DOHH2 (cell line): Measurements from ENCODE around the gene ARL2BP.

Source experiments
- H3F3A ChIP-seq: fragments of 200-600 bp; sonication (generic), shearing (Covaris generic); 2 replicates; pipeline ENCODE4 v1.6.0; 2016; ENCODE audit warnings: antibody characterized with exemption, mild to moderate bottlenecking; ENCODE audit not compliant: control insufficient read depth, insufficient read depth
- H3K27ac ChIP-seq: fragments of 200-600 bp; sonication (generic); 2 replicates; pipeline ENCODE4 v1.5.1; 2014; ENCODE audit warnings: low read depth, mild to moderate bottlenecking, low read length, moderate library complexity
- H3K27me3 ChIP-seq: fragments of 200-600 bp; sonication (generic); 2 replicates; pipeline ENCODE4 v1.6.1; 2014; ENCODE audit warnings: mild to moderate bottlenecking, low read length, mixed read lengths; ENCODE audit not compliant: control insufficient read depth
- H3K36me3 ChIP-seq: fragments of 200-600 bp; sonication (generic); 2 replicates; pipeline ENCODE4 v1.6.1; 2014; ENCODE audit warnings: mild to moderate bottlenecking, low read length, moderate library complexity, mixed read lengths; ENCODE audit not compliant: control insufficient read depth
- H3K4me1 ChIP-seq: fragments of 200-600 bp; sonication (generic); 2 replicates; pipeline ENCODE4 v1.6.1; 2014; ENCODE audit warnings: mild to moderate bottlenecking, low read length, mixed read lengths; ENCODE audit not compliant: control insufficient read depth
- H3K4me2 ChIP-seq: fragments of 200-600 bp; sonication (generic); 2 replicates; pipeline ENCODE4 v1.6.0; 2014; ENCODE audit warnings: mild to moderate bottlenecking, low read length, moderate library complexity
- H3K4me3 ChIP-seq: fragments of 200-600 bp; sonication (generic); 2 replicates; pipeline ENCODE4 v1.5.1; 2014; ENCODE audit warnings: mild to moderate bottlenecking, low read length, mixed read lengths
- H3K79me2 ChIP-seq: fragments of 200-600 bp; sonication (generic); 2 replicates; pipeline ENCODE4 v1.6.1; 2014; ENCODE audit warnings: mild to moderate bottlenecking, low read length, mixed read lengths; ENCODE audit not compliant: control insufficient read depth
- H3K9me2 ChIP-seq: fragments of 200-600 bp; sonication (generic); replicated peaks from 2 replicates; pipeline ENCODE4 v1.6.1; 2014; ENCODE audit warnings: mild to moderate bottlenecking, low read length, mixed read lengths; ENCODE audit not compliant: control insufficient read depth
- H3K9me3 ChIP-seq: fragments of 200-600 bp; sonication (generic); 2 replicates; pipeline ENCODE4 v1.6.1; 2014; ENCODE audit warnings: antibody characterized with exemption, low read length, mixed read lengths; ENCODE audit not compliant: control insufficient read depth, insufficient read depth
- H4K20me1 ChIP-seq: fragments of 200-600 bp; sonication (generic); 2 replicates; pipeline ENCODE4 v1.6.0; 2014; ENCODE audit warnings: low read depth, mild to moderate bottlenecking, antibody characterized with exemption, low read length, moderate library complexity; ENCODE audit not compliant: control insufficient read depth, insufficient read depth
- CTCF ChIP-seq: fragments of 200-600 bp; sonication (generic); IDR thresholded peaks from one replicate; pipeline ENCODE4 v1.5.1; 2014; ENCODE audit warnings: antibody characterized with exemption, mild to moderate bottlenecking, low read depth, low read length; ENCODE audit not compliant: poor library complexity, severe bottlenecking
- EZH2phosphoT487 ChIP-seq: fragments of 200-600 bp; sonication (generic); IDR thresholded peaks from 2 replicates; pipeline ENCODE4 v1.6.1; 2017; ENCODE audit warnings: borderline replicate concordance, mild to moderate bottlenecking, antibody characterized with exemption, low read length, moderate library complexity, mixed read lengths

ARL2BP gene

GRCh38 chr16:57236022-57236350 is 9.1 kb upstream of the ARL2BP start:
- no peaks in the 10 kb centered on the region for H3K9me3 ChIP-seq

GRCh38 chr16:57238682-57239081 is 6.4 kb upstream of the ARL2BP start:
- Histone ChIP-seq H4K20me1 (peaks cover 2% of the 10 kb centered on the region; the same call in 1 of the 2 replicates), H3K79me2 (no peaks in the 10 kb centered on the region), H3K27me3 (no peaks in the 10 kb centered on the region), H3K36me3 (peaks cover 55% of the 10 kb centered on the region), H3K4me1 (peaks cover 60% of the 10 kb centered on the region), H3F3A (peaks cover 59% of the 10 kb centered on the region), H3K9me3 (no peaks in the 10 kb centered on the region), H3K4me3 (no peak overlapping the region), H3K9me2 (no peaks in the 10 kb centered on the region), H3K27ac (no peak overlapping the region), H3K4me2 (no peak overlapping the region)
- TF ChIP-seq EZH2phosphoT487 (no peak), CTCF (no peak)

More at GRCh38 chr16:57236022-57236350, 9.1 kb upstream of the ARL2BP start:
- Histone ChIP-seq H3K36me3 (peaks cover 80% of the 10 kb centered on the region), H4K20me1 (peaks cover 2% of the 10 kb centered on the region; the same call in 1 of the 2 replicates), H3K4me3 (peak overlapping the region; percentile 61), H3K27ac (peak overlapping the region; percentile 89), H3F3A (peaks cover 49% of the 10 kb centered on the region), H3K4me2 (peak overlapping the region; percentile 84), H3K79me2 (no peaks in the 10 kb centered on the region), H3K4me1 (peaks cover 55% of the 10 kb centered on the region), H3K9me2 (no peaks in the 10 kb centered on the region), H3K27me3 (no peaks in the 10 kb centered on the region)
- TF ChIP-seq CTCF (no peak), EZH2phosphoT487 (no peak)

GRCh38 chr16:57239107-57239506 is 6.0 kb upstream of the ARL2BP start:
- Histone ChIP-seq H3K4me3 (no peak overlapping the region), H3K4me1 (peaks cover 59% of the 10 kb centered on the region), H4K20me1 (peaks cover 2% of the 10 kb centered on the region; the same call in 1 of the 2 replicates), H3K9me2 (no peaks in the 10 kb centered on the region), H3F3A (peaks cover 59% of the 10 kb centered on the region), H3K4me2 (no peak overlapping the region), H3K9me3 (no peaks in the 10 kb centered on the region), H3K79me2 (no peaks in the 10 kb centered on the region), H3K27ac (no peak overlapping the region), H3K36me3 (peaks cover 51% of the 10 kb centered on the region), H3K27me3 (no peaks in the 10 kb centered on the region)
- no peak for TF ChIP-seq EZH2phosphoT487
- no peak for TF ChIP-seq CTCF
